ENCODE data around the gene WASF2. TPM values are rescaled to one million over a fixed set of nuclear protein-coding genes. Genes with fewer than 3 reads are reported as not detected.

Gene WASF2
- total RNA-seq, 4 donors from 2014 or later = 53.7 to 92.8 (median 79.8) TPM

DNA sequence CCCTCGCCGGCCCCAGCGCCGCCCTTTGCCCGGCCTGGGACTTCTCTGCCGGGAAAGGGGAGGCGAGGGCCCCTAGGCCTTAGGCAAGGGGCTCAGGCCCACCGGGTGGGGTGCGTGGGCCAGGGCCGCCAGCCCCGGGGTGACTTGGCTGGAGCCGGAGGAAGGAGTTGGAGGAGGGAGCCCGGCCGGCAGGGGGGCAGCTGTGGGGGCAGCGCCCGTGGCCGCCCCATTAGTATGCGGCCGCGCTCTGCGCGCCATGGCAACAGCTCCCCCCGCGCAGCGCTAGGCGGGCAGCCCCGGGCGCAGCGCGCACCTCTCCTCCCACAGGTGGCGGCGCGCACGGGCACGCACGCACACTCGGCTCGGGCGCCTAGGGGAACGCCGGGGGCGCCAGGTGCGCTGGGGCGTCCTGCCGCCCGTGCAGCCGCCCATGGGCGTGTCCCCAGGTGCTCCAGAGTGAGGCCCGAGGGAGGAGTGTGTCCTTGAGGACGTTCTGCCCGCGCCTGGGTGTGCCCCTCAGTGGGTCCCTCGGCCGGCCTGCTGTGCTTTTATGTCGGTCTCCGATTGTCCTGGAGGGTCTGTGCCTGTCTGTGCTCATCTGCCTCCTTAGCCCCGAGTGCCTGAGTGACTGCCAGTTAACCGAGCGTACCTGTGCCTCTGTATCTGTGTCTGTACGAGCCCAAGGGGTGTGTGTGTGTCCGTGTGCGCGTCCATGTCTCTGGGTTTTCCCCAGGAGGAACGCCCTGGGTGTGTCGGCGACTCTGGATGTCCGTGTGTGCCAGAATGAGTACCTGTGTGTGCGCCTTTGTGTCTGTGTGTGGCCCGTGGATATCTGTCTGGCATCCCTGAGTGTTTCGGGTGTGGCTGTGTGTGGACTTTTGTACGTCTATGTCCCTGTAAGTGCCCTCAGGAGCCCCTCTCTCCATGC, 38.2 kb upstream of the WASF2 start:
- no peaks in the 10 kb centered on the region for H3K9me3 ChIP-seq
- peaks cover 59 to 99% (median 62%) of the 10 kb centered on the region in 3 donors for H3K4me1 ChIP-seq
- TF ChIP-seq, protein P1, sequence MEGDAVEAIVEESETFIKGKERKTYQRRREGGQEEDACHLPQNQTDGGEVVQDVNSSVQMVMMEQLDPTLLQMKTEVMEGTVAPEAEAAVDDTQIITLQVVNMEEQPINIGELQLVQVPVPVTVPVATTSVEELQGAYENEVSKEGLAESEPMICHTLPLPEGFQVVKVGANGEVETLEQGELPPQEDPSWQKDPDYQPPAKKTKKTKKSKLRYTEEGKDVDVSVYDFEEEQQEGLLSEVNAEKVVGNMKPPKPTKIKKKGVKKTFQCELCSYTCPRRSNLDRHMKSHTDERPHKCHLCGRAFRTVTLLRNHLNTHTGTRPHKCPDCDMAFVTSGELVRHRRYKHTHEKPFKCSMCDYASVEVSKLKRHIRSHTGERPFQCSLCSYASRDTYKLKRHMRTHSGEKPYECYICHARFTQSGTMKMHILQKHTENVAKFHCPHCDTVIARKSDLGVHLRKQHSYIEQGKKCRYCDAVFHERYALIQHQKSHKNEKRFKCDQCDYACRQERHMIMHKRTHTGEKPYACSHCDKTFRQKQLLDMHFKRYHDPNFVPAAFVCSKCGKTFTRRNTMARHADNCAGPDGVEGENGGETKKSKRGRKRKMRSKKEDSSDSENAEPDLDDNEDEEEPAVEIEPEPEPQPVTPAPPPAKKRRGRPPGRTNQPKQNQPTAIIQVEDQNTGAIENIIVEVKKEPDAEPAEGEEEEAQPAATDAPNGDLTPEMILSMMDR (IDR thresholded peaks at IDR 0.05) = peak in 2 of 6 experiments; percentile 13 to 17
- peak in 1 of 4 donors; percentile 48 for TF ChIP-seq POLR2A (IDR thresholded peaks at IDR 0.05)
- no peaks in the 10 kb centered on the region for H3K27me3 ChIP-seq
- WGBS, 2 donors = 3 to 40% methylated on average over 2 to 7 of the region's 71 CpGs
- no peak for DNase-seq
- intact Hi-C loops (cut with DNase I) = no loop called here
- peak overlapping the region; percentile 94 to 99 (median 96) for H3K27ac ChIP-seq
- H3K36me3 ChIP-seq = peaks cover 0 to 11% (median 6%) of the 10 kb centered on the region in 3 donors
- peak overlapping the region; percentile 21 to 67 (median 42) for H3K4me3 ChIP-seq

DNA sequence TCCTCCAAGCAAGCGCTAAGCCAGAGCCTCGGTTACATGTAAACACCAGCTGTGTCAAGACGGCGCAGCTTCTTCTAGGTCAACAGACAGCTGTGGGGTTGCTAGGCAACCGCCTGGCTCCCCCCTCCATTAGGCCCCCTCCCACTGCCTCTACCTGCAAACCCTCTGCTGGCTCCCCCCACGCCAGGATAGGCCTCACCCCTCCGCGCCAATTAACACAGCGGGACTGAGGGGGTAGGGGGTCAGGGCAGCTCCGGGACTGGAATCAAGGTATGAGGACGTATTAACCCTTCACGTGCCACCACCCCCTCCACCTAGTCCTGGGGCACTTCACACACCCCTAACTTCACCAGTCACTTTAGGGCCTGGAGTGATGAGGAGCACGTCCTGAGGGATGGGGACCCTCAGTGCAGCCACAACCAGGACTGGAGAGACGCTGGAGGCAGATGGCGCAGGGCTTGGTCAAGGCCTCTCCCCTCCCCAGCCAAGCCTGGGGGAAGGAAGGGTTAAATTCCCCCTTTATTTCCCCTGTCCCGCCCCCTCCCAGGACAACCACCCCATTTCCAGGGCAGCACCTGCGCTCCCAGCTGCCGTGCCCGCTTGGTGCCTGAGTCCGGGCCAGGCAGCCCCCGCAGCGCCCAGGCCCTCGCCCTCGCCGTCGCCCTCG, 37.4 kb upstream of the WASF2 start:
- WGBS, 2 donors = 27 to 32% methylated on average over 7 to 9 of the region's 27 CpGs
- Histone ChIP-seq H3K9me3 (no peaks in the 10 kb centered on the region), H3K4me1 (peaks cover 67 to 100% (median 70%) of the 10 kb centered on the region in 3 donors), H3K27ac (peak overlapping the region; percentile 94 to 99 (median 96)), H3K27me3 (no peaks in the 10 kb centered on the region), H3K36me3 (peaks cover 0 to 3% (median 0%) of the 10 kb centered on the region in 3 donors), H3K4me3 (peak overlapping the region; percentile 21 to 67 (median 42))
- DNase-seq = no peak
- no peak for TF ChIP-seq POLR2A (IDR thresholded peaks at IDR 0.05)
- TF ChIP-seq, protein P1 (IDR thresholded peaks at IDR 0.05) = no peak
- intact Hi-C loops (cut with DNase I) = no loop called here

DNA sequence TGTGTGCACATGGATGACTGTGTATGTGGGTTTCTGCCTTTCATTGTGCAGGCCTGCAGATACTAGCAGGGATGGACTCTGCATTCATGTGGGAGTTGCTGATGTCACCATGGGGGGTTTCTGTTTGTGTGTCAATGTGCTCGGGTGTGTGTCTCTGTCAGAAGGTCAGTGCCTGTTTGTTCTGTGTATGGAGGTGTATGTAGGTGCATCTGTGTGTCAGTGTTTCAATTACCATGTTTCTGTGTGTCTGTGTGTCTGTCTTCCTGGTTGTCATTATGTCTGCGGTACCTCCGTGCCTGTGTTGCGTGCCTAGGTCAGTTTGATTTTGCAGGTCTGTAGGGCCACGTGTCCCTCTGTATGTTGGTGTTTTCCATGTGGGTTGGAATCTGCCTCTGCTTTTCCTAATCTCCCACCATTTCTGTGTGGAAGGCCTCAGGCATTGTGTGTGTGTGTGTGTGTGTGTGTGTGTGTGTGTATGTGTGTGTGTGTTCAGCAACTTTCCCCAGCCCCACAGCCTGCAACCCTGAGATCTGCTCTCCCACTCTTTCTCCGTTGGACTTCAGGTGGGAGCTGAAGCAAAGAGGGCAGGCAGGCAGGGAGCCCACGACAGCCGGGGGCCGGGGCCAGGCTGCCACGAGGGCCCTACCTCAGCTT, 36.7 kb upstream of the WASF2 start:
- TF ChIP-seq, protein P1 (IDR thresholded peaks at IDR 0.05) = no peak
- TF ChIP-seq POLR2A (IDR thresholded peaks at IDR 0.05) = no peak
- Histone ChIP-seq H3K9me3 (no peaks in the 10 kb centered on the region), H3K27me3 (no peaks in the 10 kb centered on the region), H3K4me3 (peak overlapping the region in 3 of 4 donors; percentile 17 to 67 (median 47)), H3K36me3 (no peaks in the 10 kb centered on the region), H3K4me1 (peaks cover 73 to 100% (median 77%) of the 10 kb centered on the region in 3 donors), H3K27ac (peak overlapping the region; percentile 94 to 99 (median 96))
- WGBS, 2 donors = 21 to 43% methylated on average over 4 to 5 of the region's 10 CpGs
- intact Hi-C loops (cut with DNase I) = no loop called here
- no peak for DNase-seq

DNA sequence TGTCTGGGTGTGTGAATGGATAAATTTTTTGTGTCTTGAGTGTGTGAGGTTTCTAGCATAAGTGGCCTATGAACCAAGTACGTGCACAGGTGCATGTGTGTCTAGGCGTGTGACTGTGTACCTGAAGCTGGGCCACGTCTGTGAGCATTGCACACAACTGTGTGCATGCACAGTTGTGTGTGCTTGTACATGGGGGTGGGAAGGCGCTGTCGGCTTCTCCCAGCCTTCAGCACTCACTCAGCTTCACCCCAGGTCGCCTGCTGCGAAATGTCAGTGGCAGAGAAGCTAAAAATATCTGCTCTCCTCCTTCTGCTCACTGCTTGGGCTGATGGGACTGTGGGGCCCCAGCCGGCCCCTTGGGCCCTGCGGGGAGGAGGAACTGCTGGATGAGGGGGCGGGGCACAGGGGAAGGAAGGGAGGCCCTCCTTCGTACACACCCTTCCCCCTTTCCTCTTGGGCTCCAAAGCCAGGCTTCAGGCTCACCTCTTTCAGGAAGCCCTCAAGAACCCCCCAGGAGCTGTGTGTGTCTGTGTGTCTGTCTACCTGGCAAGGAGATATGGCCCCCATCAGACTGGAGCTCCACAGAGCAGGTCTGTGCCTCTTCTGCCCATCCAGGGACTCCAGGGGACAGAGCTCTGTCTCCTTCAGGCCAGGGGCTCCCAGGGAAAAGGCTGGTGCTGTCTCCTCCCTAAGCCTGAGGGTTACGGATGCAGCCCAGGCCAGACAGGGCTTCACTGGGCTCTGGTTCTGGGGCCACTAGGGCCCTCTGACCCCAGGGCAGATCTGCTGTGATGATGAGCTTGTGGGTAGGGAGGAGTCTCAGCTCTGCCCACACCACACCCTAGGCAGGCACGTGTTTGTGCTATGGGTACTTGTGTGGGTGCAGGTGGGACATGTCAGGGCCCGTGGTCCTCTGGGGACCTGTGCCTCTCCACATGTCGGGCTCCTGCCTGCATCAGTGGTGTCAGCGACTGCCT, 35.6 kb upstream of the WASF2 start:
- peak in 1 of 4 donors; percentile 6 for TF ChIP-seq POLR2A (IDR thresholded peaks at IDR 0.05)
- TF ChIP-seq, protein P1 (IDR thresholded peaks at IDR 0.05) = no peak
- Histone ChIP-seq H3K27ac (peak overlapping the region; percentile 94 to 99 (median 96)), H3K4me3 (peak overlapping the region in 3 of 4 donors; percentile 17 to 67 (median 47)), H3K4me1 (peaks cover 84 to 100% (median 88%) of the 10 kb centered on the region in 3 donors), H3K9me3 (no peaks in the 10 kb centered on the region), H3K36me3 (no peaks in the 10 kb centered on the region), H3K27me3 (no peaks in the 10 kb centered on the region)
- WGBS, 2 donors = 38 to 43% methylated on average over 7 to 9 of the region's 16 CpGs
- intact Hi-C loops (cut with DNase I) = no loop called here
- DNase-seq = no peak

All from esophagus squamous epithelium (tissue), 5 donors.